Gastroesophageal sphincter (tissue), 3 donors: ENCODE data around the gene CNFN.

Experiments used
- EP300 ChIP-seq: sonication (generic); formaldehyde crosslinking; IDR thresholded peaks from one replicate; pipeline ENCODE4 v1.6.1; 2017; ENCODE audit warnings: antibody characterized with exemption, mild to moderate bottlenecking
- POLR2A ChIP-seq, 2 donors: fragments of 450-650 bp; IDR thresholded peaks; one replicate each; pipeline ENCODE4 v1.6.1; 2017; ENCODE audit warnings: antibody characterized with exemption in 2 of 2, mild to moderate bottlenecking in 2 of 2, moderate library complexity in 1 of 2
- TF ChIP-seq, protein P1 (sequence below), 4 experiments: fragments of 200-600 bp in 2 of 4; fragments of 450-650 bp in 2 of 4; sonication (generic) in 1 of 4; IDR thresholded peaks; one replicate each; pipeline ENCODE4 v1.5.1; 2017 to 2019; ENCODE audit warnings: antibody characterized with exemption in 4 of 4, mild to moderate bottlenecking in 2 of 4, moderate library complexity in 2 of 4

DNA sequence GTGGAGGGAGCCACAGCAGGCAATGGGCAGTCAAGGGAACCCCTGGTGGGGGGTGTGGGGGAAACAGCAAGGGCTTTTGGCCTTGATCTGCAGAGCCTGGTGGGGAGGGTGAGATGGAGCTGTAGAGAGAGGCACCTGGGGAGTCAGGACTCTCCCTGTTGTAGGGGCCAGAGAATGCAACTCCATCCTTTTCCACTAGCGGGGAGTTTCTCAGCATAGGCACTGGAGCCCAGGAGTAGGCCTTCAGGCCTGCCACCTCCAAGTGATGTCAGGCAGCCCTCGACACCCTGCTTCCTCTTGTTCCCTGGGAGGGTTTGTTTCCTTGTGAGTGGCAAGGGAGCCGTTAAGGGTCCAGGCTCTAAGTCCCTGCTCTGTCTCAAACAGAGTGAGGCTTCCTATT is 39.7 kb downstream of the CNFN start:
- TF ChIP-seq, protein P1, sequence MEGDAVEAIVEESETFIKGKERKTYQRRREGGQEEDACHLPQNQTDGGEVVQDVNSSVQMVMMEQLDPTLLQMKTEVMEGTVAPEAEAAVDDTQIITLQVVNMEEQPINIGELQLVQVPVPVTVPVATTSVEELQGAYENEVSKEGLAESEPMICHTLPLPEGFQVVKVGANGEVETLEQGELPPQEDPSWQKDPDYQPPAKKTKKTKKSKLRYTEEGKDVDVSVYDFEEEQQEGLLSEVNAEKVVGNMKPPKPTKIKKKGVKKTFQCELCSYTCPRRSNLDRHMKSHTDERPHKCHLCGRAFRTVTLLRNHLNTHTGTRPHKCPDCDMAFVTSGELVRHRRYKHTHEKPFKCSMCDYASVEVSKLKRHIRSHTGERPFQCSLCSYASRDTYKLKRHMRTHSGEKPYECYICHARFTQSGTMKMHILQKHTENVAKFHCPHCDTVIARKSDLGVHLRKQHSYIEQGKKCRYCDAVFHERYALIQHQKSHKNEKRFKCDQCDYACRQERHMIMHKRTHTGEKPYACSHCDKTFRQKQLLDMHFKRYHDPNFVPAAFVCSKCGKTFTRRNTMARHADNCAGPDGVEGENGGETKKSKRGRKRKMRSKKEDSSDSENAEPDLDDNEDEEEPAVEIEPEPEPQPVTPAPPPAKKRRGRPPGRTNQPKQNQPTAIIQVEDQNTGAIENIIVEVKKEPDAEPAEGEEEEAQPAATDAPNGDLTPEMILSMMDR (IDR thresholded peaks at IDR 0.05) = no peak
- TF ChIP-seq EP300 (no peak), POLR2A (IDR thresholded peaks at IDR 0.05) (no peak)
